Upper lobe of left lung (tissue), 6 donors: ENCODE data around the gene OR51M1. TPM values are rescaled to one million over a fixed set of nuclear protein-coding genes. Genes with fewer than 3 reads are reported as not detected.
"Not testable (repeated sequence)": the region's sequence is repeated elsewhere in the genome, so short reads cannot be mapped to it uniquely, and the experiment has no call there.

Experiments used
- ATAC-seq, 2 donors: fragments of 200-7000 bp; cut with Tn5 transposase; one replicate each; pipeline ENCODE4 v1.9.1; 2022; ENCODE audit warnings: mild to moderate bottlenecking in 2 of 2, moderate library complexity in 2 of 2; ENCODE audit not compliant: low FRiP score in 2 of 2
- DNase-seq, 2 donors: peaks; one replicate each; pipeline ENCODE4 v3.0.0-alpha.2; 2019 to 2020
- H3K27ac ChIP-seq, 4 donors: fragments of 200-600 bp; sonication (generic); one replicate each; pipeline ENCODE4 v1.5.1; 2016 to 2019
- H3K27me3 ChIP-seq, 4 donors: fragments of 200-600 bp; sonication (generic); one replicate each; pipeline ENCODE4 v1.5.1; 2017 to 2019
- H3K36me3 ChIP-seq, 4 donors: fragments of 200-600 bp; sonication (generic); one replicate each; pipeline ENCODE4 v1.5.1; 2016 to 2019
- H3K4me1 ChIP-seq, 4 donors: fragments of 200-600 bp; sonication (generic); one replicate each; pipeline ENCODE4 v1.5.1; 2018 to 2019
- H3K4me3 ChIP-seq, 4 donors: fragments of 200-600 bp; sonication (generic); one replicate each; pipeline ENCODE4 v1.5.1; 2017 to 2019; ENCODE audit warnings: mild to moderate bottlenecking in 2 of 4, moderate library complexity in 1 of 4
- H3K9me3 ChIP-seq, 4 donors: fragments of 200-600 bp; sonication (generic); one replicate each; pipeline ENCODE4 v1.5.1; 2018 to 2019
- CTCF ChIP-seq, 6 experiments: fragments of 450-650 bp in 4 of 6; fragments of 200-600 bp in 2 of 6; sonication (generic) in 2 of 6; IDR thresholded peaks; one replicate each; pipeline ENCODE4 v1.5.1; 2016 to 2019; ENCODE audit warnings: antibody characterized with exemption in 6 of 6
- EP300 ChIP-seq, 4 donors: sonication (generic); formaldehyde crosslinking; IDR thresholded peaks; one replicate each; pipeline ENCODE4 v1.5.1; 2017; ENCODE audit warnings: antibody characterized with exemption in 4 of 4, control low read depth in 2 of 4
- POLR2A ChIP-seq, 4 donors: fragments of 450-650 bp; IDR thresholded peaks; one replicate each; pipeline ENCODE4 v1.5.1; 2016 to 2017; ENCODE audit warnings: antibody characterized with exemption in 4 of 4, mild to moderate bottlenecking in 2 of 4
- POLR2AphosphoS5 ChIP-seq, 2 donors: sonication (generic); formaldehyde crosslinking; IDR thresholded peaks; one replicate each; pipeline ENCODE4 v1.5.1; 2017; ENCODE audit warnings: antibody characterized with exemption in 2 of 2
- WGBS, 2 donors: methylation state at CpG; one replicate each; pipeline ENCODE4 v1.1.5; 2017 to 2018; 5-methylcytosine and 5-hydroxymethylcytosine counted together
- total RNA-seq, 6 donors: library from RNA; depleted of rRNA in 4 of 6; stranded (reverse); fragments of >200 nt in 4 of 6; gene quantifications; one replicate each; pipeline versions ENCODE4 v1.1.0 to v1.2.1, GENCODE V29; 2016 to 2021
- donor health status: DM: no; HTN: no; CAD: no; lungs with moderate emphysema.
- donor health status: DM: no; HTN: yes; CAD: no; lungs with severe emphysema.

The OR51M1 gene
- not detected for total RNA-seq

GRCh38 chr11:5383576-5383975 is at the start of gene OR51M1:
TSS of gene OR51M1 (plus strand) at chr11:5383812. CDS start at chr11:5389399, 5,587 bp downstream.
- 69 to 76% methylated on average over 1 of the region's 1 CpG for WGBS, 2 donors
- no peaks in the 10 kb centered on the region for H3K4me1 ChIP-seq

GRCh38 chr11:5335170-5335569 is 48.4 kb upstream of the OR51M1 start:
- no peaks in the 10 kb centered on the region for H3K4me1 ChIP-seq
- 32 to 46% methylated on average over 1 of the region's 1 CpG for WGBS, 2 donors
- TF ChIP-seq POLR2A (IDR thresholded peaks at IDR 0.05) (no peak), EP300 (IDR thresholded peaks at IDR 0.05) (no peak), POLR2AphosphoS5 (IDR thresholded peaks at IDR 0.05) (no peak), CTCF (IDR thresholded peaks at IDR 0.05) (no peak)
- ATAC-seq (no peak), DNase-seq (no peak)
- H3K27ac ChIP-seq = no peak overlapping the region
- no peaks in the 10 kb centered on the region for H3K36me3 ChIP-seq
- no peak overlapping the region for H3K4me3 ChIP-seq
- H3K9me3 ChIP-seq = no peaks in the 10 kb centered on the region
- H3K27me3 ChIP-seq = no peaks in the 10 kb centered on the region

More at GRCh38 chr11:5383576-5383975, at the start of gene OR51M1:
- Histone ChIP-seq H3K9me3 (no peaks in the 10 kb centered on the region), H3K27me3 (no peaks in the 10 kb centered on the region), H3K4me3 (no peak within 1 kb of the TSS), H3K36me3 (no peaks in the 10 kb centered on the region), H3K27ac (no peak within 1 kb of the TSS)
- ATAC-seq (no peak), DNase-seq (no peak)
- no peak for TF ChIP-seq CTCF (IDR thresholded peaks at IDR 0.05)
- no peak for TF ChIP-seq EP300 (IDR thresholded peaks at IDR 0.05)
- no peak for TF ChIP-seq POLR2AphosphoS5 (IDR thresholded peaks at IDR 0.05)
- TF ChIP-seq POLR2A (IDR thresholded peaks at IDR 0.05) = no peak

- Histone ChIP-seq H3K27ac (no peak overlapping the region), H3K36me3 (no peaks in the 10 kb centered on the region), H3K4me1 (no peaks in the 10 kb centered on the region), H3K27me3 (no peaks in the 10 kb centered on the region), H3K9me3 (no peaks in the 10 kb centered on the region), H3K4me3 (no peak overlapping the region)
- DNase-seq = no peak
- ATAC-seq = no peak
- no peak for TF ChIP-seq POLR2A (IDR thresholded peaks at IDR 0.05)
- no peak for TF ChIP-seq POLR2AphosphoS5 (IDR thresholded peaks at IDR 0.05)
- TF ChIP-seq EP300 (IDR thresholded peaks at IDR 0.05) = no peak
- no peak for TF ChIP-seq CTCF (IDR thresholded peaks at IDR 0.05)
Observed at GRCh38 chr11:5336331-5336730, 47.3 kb upstream of the OR51M1 start.

GRCh38 chr11:5337253-5337652 is 46.4 kb upstream of the OR51M1 start:
- 59 to 85% methylated on average over 1 of the region's 1 CpG for WGBS, 2 donors
- H3K36me3 ChIP-seq, H3K27ac ChIP-seq, H3K9me3 ChIP-seq, ATAC-seq, DNase-seq, H3K4me3 ChIP-seq, H3K27me3 ChIP-seq, H3K4me1 ChIP-seq: not testable (repeated sequence)

- Histone ChIP-seq H3K27me3 (no peaks in the 10 kb centered on the region), H3K36me3 (no peaks in the 10 kb centered on the region), H3K4me3 (no peak overlapping the region), H3K4me1 (no peaks in the 10 kb centered on the region), H3K9me3 (no peaks in the 10 kb centered on the region), H3K27ac (no peak overlapping the region)
- WGBS, 2 donors = 78 to 88% methylated on average over 1 of the region's 1 CpG
- no peak for DNase-seq
- ATAC-seq = no peak
- no peak for TF ChIP-seq POLR2AphosphoS5 (IDR thresholded peaks at IDR 0.05)
- no peak for TF ChIP-seq POLR2A (IDR thresholded peaks at IDR 0.05)
- TF ChIP-seq CTCF (IDR thresholded peaks at IDR 0.05) = no peak
- TF ChIP-seq EP300 (IDR thresholded peaks at IDR 0.05) = no peak
Observed at GRCh38 chr11:5339771-5340322, 43.8 kb upstream of the OR51M1 start.
